Breast epithelium (tissue), 4 donors: ENCODE data around the gene THBS2. TPM values are rescaled to one million over a fixed set of nuclear protein-coding genes. Genes with fewer than 3 reads are reported as not detected.

Source experiments
- DNase-seq, 2 donors: peaks; one replicate each; pipeline ENCODE4 v3.0.0-alpha.2; 2019; ENCODE audit warnings: low spot score in 2 of 2
- H3K27ac ChIP-seq, 2 donors: fragments of 200-600 bp; sonication (generic) in 1 of 2; one replicate each; pipeline ENCODE4 v1.5.1; 2016 to 2019; ENCODE audit warnings: mild to moderate bottlenecking in 1 of 2
- H3K27me3 ChIP-seq, 2 donors: fragments of 200-600 bp; sonication (generic) in 1 of 2; one replicate each; pipeline versions ENCODE4 v1.5.1 to v1.6.0; 2017 to 2019; ENCODE audit warnings: control low read depth in 1 of 2, mild to moderate bottlenecking in 1 of 2
- H3K36me3 ChIP-seq: fragments of 200-600 bp; one replicate; pipeline ENCODE4 v1.5.1; 2019
- H3K4me1 ChIP-seq, 2 donors: fragments of 200-600 bp; sonication (generic); one replicate each; pipeline ENCODE4 v1.5.1; 2016 to 2019; ENCODE audit warnings: control low read depth in 1 of 2
- H3K4me3 ChIP-seq, 3 donors: fragments of 200-600 bp; sonication (generic); 1 replicate in 2 of 3; 2 replicates in 1 of 3; pipeline ENCODE4 v1.5.1; 2016 to 2019; ENCODE audit warnings: mild to moderate bottlenecking in 3 of 3, moderate library complexity in 2 of 3
- H3K9me3 ChIP-seq, 2 donors: fragments of 200-600 bp; sonication (generic) in 1 of 2; one replicate each; pipeline ENCODE4 v1.5.1; 2016 to 2019; ENCODE audit warnings: control low read depth in 1 of 2
- CTCF ChIP-seq, 3 donors: fragments of 450-650 bp; IDR thresholded peaks; one replicate each; pipeline ENCODE4 v1.5.1; 2016 to 2017; ENCODE audit warnings: antibody characterized with exemption in 3 of 3, mild to moderate bottlenecking in 3 of 3, moderate library complexity in 3 of 3
- POLR2A ChIP-seq: fragments of 450-650 bp; IDR thresholded peaks from one replicate; pipeline ENCODE4 v1.6.1; 2016; ENCODE audit warnings: antibody characterized with exemption, mild to moderate bottlenecking, moderate library complexity
- POLR2AphosphoS5 ChIP-seq, 3 donors: sonication (generic); formaldehyde crosslinking; IDR thresholded peaks; one replicate each; pipeline ENCODE4 v1.6.1; 2017; ENCODE audit warnings: antibody characterized with exemption in 3 of 3
- intact Hi-C: fragments of 100-400 bp; cut with DNase I; formaldehyde crosslinking; loops from one replicate; pipeline ENCODE4 v1.15.1; 2023; ENCODE audit warnings: low total_unique reads
- total RNA-seq, 3 donors: library from RNA; depleted of rRNA; stranded (reverse); fragments of >200 nt; gene quantifications; one replicate each; pipeline ENCODE4 v1.1.0, GENCODE V29; 2016

The THBS2 gene
- total RNA-seq, 3 donors from 2014 or later: 31.9 to 145 (median 73.0) TPM

- Histone ChIP-seq H3K27ac (peak overlapping the region in 1 of 2 donors; percentile 12), H3K9me3 (no peaks in the 10 kb centered on the region), H3K36me3 (no peaks in the 10 kb centered on the region), H3K4me1 (no peaks in the 10 kb centered on the region), H3K27me3 (no peaks in the 10 kb centered on the region), H3K4me3 (no peak overlapping the region)
- intact Hi-C loops: no loop called here
- no peak for DNase-seq
- TF ChIP-seq POLR2A: no peak
Observed at GRCh38 chr6:169194737-169195136, 58.9 kb downstream of the THBS2 start.

- intact Hi-C loops: no loop called here
Observed at GRCh38 chr6:169190970-169191369, 62.7 kb downstream of the THBS2 start.

GRCh38 chr6:169190144-169190584 is 63.5 kb downstream of the THBS2 start:
- no peak for TF ChIP-seq CTCF (IDR thresholded peaks at IDR 0.05)
- TF ChIP-seq POLR2AphosphoS5 (IDR thresholded peaks at IDR 0.05): peak in 2 of 3 donors; percentile 55 to 66
- TF ChIP-seq POLR2A: no peak
- no peaks in the 10 kb centered on the region for H3K36me3 ChIP-seq
- no peaks in the 10 kb centered on the region for H3K27me3 ChIP-seq
- peak overlapping the region; percentile 61 to 82 for H3K27ac ChIP-seq
- intact Hi-C loops: no loop called here
- no peaks in the 10 kb centered on the region for H3K4me1 ChIP-seq
- no peaks in the 10 kb centered on the region for H3K9me3 ChIP-seq
- DNase-seq: peak in 1 of 2 donors; percentile 51
- no peak overlapping the region for H3K4me3 ChIP-seq

More at GRCh38 chr6:169190970-169191369, 62.7 kb downstream of the THBS2 start:
- no peaks in the 10 kb centered on the region for H3K9me3 ChIP-seq
- H3K4me3 ChIP-seq: no peak overlapping the region
- no peaks in the 10 kb centered on the region for H3K4me1 ChIP-seq
- H3K36me3 ChIP-seq: no peaks in the 10 kb centered on the region
- H3K27me3 ChIP-seq: no peaks in the 10 kb centered on the region
- no peak for DNase-seq
- TF ChIP-seq POLR2AphosphoS5 (IDR thresholded peaks at IDR 0.05): no peak
- TF ChIP-seq CTCF (IDR thresholded peaks at IDR 0.05): no peak
- TF ChIP-seq POLR2A: no peak
- peak overlapping the region; percentile 40 to 54 for H3K27ac ChIP-seq

- no peaks in the 10 kb centered on the region for H3K4me1 ChIP-seq
- TF ChIP-seq CTCF (IDR thresholded peaks at IDR 0.05) (no peak), POLR2AphosphoS5 (IDR thresholded peaks at IDR 0.05) (no peak), POLR2A (no peak)
- no peak for DNase-seq
- H3K36me3 ChIP-seq: no peaks in the 10 kb centered on the region
- no peaks in the 10 kb centered on the region for H3K27me3 ChIP-seq
- H3K27ac ChIP-seq: peak overlapping the region; percentile 61 to 82
- no peak overlapping the region for H3K4me3 ChIP-seq
- intact Hi-C loops: no loop called here
- H3K9me3 ChIP-seq: no peaks in the 10 kb centered on the region
Observed at GRCh38 chr6:169189686-169190085, 64.0 kb downstream of the THBS2 start.

- no peak for TF ChIP-seq POLR2AphosphoS5 (IDR thresholded peaks at IDR 0.05)
- TF ChIP-seq CTCF (IDR thresholded peaks at IDR 0.05): no peak
- TF ChIP-seq POLR2A: no peak
- Histone ChIP-seq H3K27me3 (no peaks in the 10 kb centered on the region), H3K36me3 (no peaks in the 10 kb centered on the region), H3K4me1 (no peaks in the 10 kb centered on the region), H3K4me3 (no peak overlapping the region), H3K27ac (peak overlapping the region; percentile 61 to 82), H3K9me3 (no peaks in the 10 kb centered on the region)
- intact Hi-C loops: no loop called here
- no peak for DNase-seq
Observed at GRCh38 chr6:169189182-169189581, 64.5 kb downstream of the THBS2 start.

- intact Hi-C loops: no loop called here
- no peaks in the 10 kb centered on the region for H3K4me1 ChIP-seq
- H3K9me3 ChIP-seq: no peaks in the 10 kb centered on the region
- TF ChIP-seq CTCF (IDR thresholded peaks at IDR 0.05): no peak
- no peak for TF ChIP-seq POLR2A
- TF ChIP-seq POLR2AphosphoS5 (IDR thresholded peaks at IDR 0.05): no peak
- no peaks in the 10 kb centered on the region for H3K36me3 ChIP-seq
- H3K27me3 ChIP-seq: no peaks in the 10 kb centered on the region
- no peak overlapping the region for H3K27ac ChIP-seq
- DNase-seq: no peak
- no peak overlapping the region for H3K4me3 ChIP-seq
Observed at GRCh38 chr6:169188475-169188874, 65.2 kb downstream of the THBS2 start.
